Ovary (tissue), 3 donors: Measurements from ENCODE around the gene KL.

ENCODE experiments used
- EP300 ChIP-seq: sonication (generic); formaldehyde crosslinking; IDR thresholded peaks from one replicate; pipeline ENCODE4 v1.6.1; 2017; ENCODE audit warnings: antibody characterized with exemption
- TF ChIP-seq, protein P1 (sequence below), 3 donors: fragments of 450-650 bp in 2 of 3; fragments of 200-600 bp in 1 of 3; IDR thresholded peaks; one replicate each; pipeline versions ENCODE4 v1.5.1 to v1.8.0; 2016 to 2022; ENCODE audit warnings: antibody characterized with exemption in 3 of 3, mild to moderate bottlenecking in 1 of 3
- donor health status: DM: no; HTN: no; CAD: no.

DNA sequence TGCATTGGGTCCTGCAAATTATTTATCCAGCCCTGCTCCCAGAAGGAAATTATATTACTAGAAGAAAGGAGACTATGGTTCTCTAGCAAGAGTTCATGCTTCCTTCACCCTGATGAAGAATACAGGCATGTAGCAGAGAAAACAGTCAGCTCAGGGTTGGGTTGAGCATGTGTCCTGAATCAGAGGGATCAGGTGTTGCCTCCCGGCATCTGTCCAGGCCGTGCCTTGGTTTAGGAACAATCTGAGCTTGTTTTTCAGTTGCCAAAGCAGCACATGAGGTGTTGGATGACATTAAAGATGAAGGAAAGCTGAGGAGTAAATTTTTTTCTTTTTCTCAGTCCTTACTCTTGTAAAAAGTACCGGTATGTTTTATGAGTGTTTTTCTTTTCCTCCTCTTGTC is 62.0 kb downstream of the KL start:
- TF ChIP-seq, protein P1, sequence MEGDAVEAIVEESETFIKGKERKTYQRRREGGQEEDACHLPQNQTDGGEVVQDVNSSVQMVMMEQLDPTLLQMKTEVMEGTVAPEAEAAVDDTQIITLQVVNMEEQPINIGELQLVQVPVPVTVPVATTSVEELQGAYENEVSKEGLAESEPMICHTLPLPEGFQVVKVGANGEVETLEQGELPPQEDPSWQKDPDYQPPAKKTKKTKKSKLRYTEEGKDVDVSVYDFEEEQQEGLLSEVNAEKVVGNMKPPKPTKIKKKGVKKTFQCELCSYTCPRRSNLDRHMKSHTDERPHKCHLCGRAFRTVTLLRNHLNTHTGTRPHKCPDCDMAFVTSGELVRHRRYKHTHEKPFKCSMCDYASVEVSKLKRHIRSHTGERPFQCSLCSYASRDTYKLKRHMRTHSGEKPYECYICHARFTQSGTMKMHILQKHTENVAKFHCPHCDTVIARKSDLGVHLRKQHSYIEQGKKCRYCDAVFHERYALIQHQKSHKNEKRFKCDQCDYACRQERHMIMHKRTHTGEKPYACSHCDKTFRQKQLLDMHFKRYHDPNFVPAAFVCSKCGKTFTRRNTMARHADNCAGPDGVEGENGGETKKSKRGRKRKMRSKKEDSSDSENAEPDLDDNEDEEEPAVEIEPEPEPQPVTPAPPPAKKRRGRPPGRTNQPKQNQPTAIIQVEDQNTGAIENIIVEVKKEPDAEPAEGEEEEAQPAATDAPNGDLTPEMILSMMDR (IDR thresholded peaks at IDR 0.05), result no peak
- no peak for TF ChIP-seq EP300
